Fibroblast of gingiva (primary cell): ENCODE results near the gene CIDEB.
A peak's percentile ranks its signal among the peaks of the same experiment; 100 is the strongest.
"Not testable (repeated sequence)": the region's sequence is repeated elsewhere in the genome, so short reads cannot be mapped to it uniquely, and the experiment has no call there.

Source experiments
- DNase-seq: peaks from one replicate; pipeline ENCODE4 v3.0.0-alpha.2; 2011; ENCODE audit warnings: low read depth

The CIDEB gene

DNA sequence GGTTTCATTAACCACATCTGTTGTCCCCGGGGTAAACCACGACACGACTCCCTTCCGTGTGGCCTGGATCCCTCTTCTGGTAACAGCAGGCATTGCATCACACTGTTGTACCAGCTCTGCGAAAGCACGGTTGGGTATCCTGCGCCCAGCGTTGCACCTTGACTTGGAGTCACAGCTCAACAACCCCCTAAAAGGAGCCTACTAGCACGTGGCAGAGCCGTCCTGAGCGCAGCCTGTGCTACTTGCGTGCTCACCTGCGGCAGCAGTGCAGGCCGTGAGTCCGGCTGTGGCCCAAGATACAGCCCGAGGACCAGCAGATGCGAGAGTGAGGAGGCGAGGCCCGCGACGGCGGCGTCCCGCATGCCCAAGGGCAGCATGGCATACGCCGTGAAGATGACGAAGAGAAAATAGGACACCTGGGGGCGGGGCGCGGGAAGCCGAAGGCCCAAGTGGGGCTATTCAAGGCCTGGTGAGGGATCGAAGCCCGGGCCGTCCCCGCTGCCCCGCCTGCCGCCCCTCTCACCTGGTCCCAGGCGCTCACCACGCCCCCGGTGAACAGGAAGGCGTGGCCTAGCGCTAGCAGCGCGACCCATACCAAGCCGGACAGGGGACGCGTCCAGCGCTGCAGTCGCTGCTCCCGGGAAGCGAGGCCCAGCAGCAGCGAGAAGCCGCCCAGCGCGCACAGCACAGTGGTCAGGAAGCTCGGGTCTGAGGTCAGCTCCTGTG, 24.7 kb upstream of the CIDEB start:
- peak; percentile 44 for DNase-seq

DNA sequence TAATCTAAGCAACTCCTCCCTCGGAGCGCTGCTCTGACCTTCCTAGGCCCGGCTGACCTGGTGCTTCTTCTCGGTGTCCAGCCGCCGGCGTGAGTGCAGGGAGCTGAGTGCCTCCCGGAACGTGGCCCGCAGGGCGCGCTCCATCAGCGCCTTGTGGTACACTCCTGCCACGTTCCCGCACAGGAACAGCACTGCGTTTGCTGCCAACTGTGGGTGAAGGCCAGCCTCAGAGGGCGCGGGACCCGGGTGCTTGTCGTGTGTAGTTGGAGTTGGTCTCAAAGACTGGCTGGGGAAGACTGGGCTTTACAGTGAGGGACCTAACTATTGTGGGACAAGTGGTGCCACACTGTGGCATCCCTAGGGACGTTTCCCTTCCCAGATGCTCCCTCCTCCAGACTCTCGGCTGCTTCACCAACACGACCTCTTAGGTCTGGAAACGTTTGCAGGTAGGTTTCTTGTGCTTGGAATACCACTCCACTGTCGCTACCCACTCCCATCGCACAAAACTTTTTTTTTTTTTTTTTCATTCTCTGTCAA, 24.0 kb upstream of the CIDEB start:
- no peak for DNase-seq

DNA sequence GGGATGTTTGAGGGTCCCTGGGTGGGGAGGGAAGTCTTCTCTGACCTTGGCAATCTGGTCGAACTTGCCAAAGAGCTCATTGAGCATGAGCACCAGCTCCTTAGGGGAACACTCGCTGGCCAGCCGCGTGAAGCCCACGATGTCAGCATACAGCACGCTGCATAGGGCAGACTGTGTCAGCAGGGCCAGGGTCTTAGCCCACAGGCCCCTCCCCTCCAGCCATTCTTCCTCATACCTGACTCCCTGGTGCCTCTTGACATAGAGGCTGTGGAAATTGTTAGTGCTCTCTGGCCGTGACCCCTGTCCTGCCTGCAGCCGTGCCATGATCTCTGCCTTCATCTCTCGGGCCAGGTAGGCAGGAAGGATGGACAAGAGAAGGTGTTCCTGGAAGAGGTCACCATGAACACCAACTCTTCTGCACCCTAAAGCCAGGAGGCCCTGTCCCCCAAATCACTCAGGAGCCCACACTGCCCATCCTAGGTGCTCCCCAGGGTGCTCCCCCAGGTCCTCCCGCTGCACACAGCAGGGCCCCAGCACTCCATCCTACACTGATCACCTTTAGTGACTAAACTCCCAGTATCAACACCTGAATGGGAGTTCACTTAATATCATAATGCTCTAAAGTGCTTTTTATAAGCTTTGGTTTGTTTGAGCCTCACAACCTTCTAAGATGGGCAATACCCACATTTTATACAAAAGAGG, 23.3 kb upstream of the CIDEB start:
- DNase-seq: no peak

DNA sequence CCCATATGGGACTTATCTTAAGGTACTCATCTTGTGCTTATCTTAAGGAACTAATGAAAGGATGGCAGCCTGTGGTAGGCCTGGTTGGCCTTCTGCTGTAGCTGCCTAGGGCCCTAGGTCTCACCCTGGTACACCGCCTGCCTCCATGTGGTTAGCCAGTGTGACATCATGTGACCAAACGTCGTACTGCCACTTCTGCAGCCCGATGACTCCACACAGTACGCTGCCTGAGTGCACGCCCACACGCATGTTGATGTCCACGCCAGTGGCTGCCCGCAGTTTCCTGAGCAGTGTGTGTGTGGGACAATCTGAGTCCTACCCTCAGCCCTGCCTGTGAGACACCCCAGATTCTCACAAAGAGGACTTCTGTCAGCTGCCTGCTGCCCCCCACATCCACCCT, 22.0 kb upstream of the CIDEB start:
- no peak for DNase-seq

DNA sequence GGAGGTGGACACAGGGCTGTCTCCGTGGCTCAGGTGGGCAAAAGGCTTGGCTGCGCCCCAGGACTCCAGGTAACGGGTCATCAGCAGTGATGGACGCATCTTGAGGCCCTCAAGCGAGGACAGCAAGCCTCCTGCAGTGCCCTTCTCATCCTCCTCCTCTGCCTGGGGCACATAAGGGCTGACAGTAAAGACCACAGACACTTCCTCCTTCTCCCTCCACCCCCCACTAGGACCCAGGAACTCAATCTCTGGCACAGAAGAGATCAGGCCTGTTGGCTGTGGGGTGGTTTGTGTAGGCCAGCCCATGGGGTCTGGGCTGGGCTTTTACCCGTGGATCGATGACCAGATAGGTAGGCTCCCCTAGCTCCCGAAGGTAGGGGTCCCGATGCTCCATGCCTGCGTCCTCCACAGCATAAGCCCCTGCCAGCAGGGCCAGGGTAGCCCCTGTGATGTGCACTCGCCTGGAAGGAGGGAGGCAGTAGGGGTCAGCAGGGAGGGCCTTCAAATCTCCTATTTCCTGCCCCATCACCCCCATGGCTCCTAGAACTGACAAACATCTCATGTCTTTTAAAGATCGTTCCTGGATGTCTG, 21.4 kb upstream of the CIDEB start:
- no peak for DNase-seq

DNA sequence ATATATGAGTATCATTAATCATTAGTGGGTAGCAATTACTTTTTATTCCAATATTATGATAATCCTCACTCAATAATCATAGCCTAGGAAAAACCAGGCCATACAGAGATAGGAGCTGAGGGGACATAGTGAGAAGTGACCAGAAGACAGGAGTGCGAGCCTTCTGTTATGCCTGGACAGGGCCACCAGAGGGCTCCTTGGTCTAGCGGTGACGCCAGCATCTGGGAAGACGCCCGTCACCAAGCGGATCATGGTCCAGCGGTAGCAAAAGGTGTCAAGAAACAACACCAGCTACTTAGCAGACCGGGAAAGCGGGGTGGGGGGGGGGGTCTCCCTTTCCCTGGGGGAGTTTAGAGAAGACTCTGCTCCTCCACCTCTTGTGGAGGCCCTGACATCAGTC, 20.1 kb upstream of the CIDEB start:
- DNase-seq: not testable (repeated sequence)

DNA sequence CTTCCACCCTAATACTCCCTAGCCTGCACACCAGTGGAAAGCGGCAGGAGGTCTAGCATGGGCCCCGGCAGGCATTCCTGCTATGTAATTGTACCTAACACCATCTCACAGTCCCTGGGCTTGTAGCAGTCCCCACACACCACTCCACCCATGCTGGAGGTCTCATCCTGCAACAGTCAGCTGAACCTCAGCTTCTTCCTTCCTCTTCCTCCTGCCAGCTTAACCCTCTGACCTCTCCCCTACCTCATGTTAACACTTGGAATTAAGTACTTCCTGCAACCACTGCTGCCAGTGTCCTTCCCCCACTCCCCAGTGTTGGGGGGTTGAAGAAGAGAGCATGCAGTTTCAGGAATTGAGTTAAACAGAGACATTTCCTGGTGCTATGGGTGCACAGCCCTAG, 19.5 kb upstream of the CIDEB start:
- no peak for DNase-seq

DNA sequence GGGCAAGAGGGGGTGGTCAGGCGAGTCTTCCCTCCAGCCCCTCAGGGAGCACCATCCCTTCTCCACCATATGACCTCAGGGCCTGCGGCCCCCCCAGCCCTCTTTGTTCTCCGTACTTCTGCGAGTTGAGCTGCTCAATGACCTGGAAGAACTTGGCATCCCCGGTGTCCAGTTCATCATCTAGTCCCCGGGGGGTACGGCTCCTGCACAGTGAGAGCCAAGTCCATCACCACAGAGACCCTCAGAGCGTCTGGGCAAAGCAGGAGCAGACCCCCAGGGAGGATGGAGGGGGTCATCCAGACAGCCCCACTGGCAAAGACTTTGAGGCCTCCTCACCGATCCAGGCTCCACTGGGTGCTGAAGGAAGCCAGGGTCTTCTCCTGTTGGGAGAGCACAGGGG, 18.2 kb upstream of the CIDEB start:
- DNase-seq: no peak

DNA sequence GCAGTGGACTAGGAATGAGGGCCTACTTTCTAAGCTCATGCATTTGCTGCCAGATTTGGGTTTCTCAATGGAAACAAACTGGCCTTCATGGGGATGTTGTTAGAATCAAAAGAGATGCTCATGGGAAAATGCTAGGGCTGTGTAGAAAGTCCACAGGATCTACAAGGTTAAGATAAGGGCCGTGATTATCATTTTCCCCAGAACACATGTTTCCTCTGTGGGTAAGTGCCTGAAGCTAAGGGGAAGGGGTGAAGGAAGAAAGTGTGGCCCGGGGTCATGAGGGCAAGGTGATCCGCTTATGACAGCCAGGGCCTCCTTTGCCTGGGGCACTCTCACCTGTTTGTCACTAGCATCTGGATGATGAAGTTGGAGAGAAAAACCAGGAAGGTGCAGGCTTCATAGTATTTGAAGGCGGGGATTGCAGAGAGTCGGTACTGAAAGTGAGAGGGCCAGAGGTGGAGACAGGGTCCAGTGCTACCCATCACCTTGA, 17.3 kb upstream of the CIDEB start:
- DNase-seq: no peak

DNA sequence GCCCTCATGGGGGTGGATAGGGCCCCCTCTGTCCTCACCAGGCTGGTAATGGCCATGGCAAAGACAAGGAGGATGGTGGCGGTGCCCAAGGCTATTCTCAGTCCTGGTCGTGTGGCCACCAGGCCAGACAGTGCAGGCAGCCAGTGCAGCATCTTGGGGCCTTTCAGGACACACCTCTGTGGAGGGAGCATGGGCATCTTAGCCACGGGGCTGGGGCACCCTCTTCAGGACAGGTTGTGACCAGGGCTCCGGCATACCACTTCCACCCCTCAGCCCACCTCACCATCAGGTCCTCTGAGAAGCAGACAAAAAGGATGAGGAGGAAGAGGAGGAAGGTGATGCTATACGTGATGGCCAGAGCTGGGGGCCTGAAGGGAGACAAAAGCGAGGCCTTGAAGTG, 16.2 kb upstream of the CIDEB start:
- no peak for DNase-seq

DNA sequence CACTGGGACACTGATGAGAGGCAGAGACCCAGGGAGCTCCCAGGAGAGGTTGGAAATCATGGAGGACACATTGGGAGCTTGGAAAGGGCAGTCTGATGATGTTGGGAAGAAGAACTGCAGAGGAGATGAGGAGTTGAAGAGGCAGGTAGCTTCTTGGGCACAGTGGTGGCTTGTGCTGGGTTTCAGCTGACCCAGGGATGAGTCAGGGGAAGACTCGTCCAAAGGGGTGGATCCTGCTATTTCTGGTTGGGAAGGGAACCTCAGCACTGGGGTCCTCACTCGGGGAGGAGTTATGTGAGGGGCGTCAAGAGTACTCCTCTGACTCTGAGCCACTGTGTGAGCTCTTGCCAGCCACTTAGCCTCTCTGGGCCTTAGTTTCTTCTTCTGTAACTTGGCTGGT, 15.6 kb upstream of the CIDEB start:
- DNase-seq: no peak

DNA sequence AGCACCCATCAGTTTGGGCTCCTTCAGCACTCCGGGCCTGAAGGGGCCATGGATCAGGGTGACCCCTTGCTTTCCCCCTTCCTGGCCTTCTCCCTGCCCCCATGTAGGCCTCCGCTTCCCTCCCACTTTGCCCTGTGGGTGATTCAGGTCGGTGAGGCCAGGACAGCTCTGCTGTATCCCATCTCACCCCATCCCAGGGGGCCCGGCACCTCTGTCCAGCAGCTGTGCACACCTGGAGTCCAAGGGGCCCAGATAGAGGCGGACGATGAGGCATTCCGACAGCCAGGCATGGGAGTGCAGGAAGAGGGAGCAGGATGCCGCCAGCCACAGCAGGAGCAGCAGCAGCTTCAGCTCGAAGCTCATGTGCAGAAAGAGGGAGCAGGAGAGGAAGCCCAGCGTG, 14.9 kb upstream of the CIDEB start:
- DNase-seq: no peak

DNA sequence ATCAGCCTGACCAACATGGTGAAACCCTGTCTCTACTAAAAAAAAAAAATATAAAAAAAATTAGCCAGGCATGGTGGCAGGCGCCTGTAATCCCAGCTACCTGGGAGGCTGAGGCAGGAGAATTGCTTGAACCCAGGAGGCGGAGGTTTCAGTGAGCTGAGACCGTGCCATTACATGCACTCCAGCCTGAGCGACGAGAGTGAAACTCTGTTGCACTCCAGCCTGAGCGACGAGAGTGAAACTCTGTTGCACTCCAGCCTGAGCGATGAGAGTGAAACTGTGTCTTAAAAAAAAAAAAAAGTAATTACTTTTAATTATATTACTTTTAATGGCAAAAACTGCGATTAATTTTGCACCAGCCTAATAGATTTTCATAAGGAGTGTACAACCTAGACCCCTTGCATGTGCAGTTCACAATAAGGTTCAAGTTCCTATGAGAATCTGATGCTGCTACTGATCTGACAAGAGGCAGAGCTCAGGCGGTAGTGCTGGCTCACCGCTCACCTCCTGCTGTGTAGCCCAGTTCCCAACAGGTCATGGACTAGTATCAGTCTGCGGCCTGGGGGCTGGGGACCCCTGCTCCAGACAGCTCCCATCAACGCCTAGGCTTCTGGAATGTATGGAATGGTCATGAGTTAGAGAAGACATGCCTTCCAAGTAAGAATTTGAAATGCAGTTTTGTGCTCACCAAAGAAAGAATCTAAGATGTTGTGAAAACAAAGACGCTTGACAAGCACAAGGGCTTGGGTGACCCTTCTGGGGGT, 13.6 kb upstream of the CIDEB start:
- DNase-seq: no peak

DNA sequence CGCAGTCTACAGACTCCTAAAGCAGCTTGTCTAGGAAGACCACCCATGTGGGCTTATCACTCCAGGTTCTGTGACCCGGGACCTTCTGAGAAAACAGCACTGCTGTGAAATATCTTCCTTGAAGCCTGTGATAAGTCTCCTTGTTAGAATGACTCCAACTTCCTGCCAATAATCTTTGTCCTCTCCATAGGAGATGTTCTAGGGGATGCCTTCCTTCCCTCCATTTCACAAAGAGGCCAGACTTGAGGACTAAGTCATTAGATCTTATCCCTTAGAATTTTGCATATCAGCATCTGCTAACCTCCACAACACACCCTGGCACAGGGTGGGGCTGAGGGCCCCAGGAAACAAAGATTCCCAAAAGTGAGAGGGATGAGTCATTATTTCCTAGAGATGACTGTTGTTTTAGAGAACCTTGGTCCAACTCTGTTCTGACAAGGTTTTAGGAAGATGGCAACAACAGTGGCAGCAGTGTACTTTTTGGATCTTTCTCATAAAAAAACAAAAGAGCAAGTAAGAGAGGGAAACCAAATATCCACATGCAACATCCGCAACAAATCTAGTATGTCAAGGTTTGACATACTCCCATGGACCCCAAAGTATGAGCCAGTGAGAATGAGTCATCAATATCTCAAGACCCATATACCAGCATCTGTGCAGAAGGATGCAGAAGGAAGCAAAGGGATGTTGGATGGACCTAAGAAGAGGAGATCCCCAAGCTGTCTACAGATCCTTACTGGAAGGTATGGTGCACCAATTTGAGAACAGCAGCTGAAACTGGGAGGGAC, 9.6 kb upstream of the CIDEB start:
- peak; percentile 15 for DNase-seq

DNA sequence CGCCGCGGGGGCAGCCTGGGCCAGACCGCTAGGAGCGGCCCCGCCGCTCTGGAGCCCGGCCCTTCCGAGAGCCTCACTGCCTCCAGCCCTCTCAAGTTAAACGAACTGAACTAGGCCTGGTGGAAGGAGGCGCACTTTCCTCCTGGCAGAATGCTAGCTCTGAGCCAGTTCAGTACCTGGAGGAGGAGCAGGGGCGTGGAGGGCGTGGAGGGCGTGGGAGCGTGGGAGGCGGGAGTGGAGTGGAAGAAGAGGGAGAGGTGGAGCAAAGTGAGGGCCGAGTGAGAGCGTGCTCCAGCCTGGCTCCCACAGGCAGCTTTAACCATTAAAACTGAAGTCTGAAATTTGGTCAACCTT, 8.8 kb upstream of the CIDEB start:
- DNase-seq: no peak

DNA sequence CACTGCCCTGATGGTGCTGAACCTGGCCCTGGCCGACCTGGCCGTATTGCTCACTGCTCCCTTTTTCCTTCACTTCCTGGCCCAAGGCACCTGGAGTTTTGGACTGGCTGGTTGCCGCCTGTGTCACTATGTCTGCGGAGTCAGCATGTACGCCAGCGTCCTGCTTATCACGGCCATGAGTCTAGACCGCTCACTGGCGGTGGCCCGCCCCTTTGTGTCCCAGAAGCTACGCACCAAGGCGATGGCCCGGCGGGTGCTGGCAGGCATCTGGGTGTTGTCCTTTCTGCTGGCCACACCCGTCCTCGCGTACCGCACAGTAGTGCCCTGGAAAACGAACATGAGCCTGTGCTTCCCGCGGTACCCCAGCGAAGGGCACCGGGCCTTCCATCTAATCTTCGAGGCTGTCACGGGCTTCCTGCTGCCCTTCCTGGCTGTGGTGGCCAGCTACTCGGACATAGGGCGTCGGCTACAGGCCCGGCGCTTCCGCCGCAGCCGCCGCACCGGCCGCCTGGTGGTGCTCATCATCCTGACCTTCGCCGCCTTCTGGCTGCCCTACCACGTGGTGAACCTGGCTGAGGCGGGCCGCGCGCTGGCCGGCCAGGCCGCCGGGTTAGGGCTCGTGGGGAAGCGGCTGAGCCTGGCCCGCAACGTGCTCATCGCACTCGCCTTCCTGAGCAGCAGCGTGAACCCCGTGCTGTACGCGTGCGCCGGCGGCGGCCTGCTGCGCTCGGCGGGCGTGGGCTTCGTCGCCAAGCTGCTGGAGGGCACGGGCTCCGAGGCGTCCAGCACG, 8.2 kb upstream of the CIDEB start:
- no peak for DNase-seq

DNA sequence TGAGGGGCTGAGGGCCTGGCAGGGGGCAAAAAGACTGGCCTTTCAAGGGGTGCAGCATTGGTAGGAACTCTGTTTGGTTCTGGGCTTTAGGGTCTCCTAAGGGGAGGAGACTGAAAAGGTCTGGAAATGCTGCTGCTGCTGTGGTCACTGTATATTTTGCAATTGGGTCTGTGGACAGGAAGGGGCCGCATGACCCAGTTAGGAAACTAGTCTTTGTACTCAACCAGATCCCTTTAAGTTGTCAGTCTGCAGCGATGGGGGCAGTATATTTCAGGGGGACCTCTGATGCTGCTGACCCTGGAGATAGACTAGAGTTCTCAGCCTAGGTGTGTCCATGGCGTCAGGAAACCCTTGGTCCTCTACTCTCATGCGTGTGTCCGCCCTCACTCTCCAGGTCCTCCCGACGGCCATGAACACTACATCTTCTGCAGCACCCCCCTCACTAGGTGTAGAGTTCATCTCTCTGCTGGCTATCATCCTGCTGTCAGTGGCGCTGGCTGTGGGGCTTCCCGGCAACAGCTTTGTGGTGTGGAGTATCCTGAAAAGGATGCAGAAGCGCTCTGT, 7.5 kb upstream of the CIDEB start:
- DNase-seq: no peak

DNA sequence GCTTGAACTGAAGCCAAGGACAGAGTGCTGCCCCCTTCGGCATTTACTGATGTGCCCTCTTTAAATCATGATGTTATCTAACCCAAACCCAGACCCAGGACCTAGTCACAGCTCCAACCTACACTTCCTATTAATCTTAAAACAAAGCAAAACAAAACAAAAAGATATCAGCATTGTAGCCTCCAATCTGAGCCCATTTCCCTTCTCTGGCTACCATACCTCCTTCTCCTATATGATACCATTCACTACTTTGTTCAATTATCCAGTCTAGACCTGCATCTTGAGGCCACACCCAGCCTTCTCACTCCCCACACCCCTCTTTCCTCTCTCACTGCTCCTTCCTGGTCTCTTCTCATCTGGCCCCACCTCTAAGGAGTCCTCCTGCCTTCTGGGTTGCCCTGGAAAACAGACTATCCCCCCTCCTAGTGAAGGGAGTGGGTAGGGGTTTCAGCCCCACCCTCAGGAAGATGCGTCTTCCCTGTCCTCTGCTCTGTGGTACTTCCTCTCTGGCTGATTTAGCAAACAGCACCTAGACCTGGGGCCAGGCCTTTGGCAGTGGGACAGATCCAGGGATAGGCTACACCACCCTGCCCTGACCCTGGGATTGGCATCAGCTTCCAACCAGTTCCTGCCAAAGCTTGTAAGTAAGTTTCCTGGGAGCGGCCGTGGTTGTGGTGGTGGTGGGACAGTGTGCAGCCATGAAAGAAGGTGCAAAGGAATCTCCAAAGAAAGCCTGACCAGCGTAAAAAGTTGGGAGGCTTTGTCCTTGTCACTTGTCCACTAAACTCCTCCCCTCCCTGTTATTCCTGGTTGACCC, 6.8 kb upstream of the CIDEB start:
- no peak for DNase-seq

DNA sequence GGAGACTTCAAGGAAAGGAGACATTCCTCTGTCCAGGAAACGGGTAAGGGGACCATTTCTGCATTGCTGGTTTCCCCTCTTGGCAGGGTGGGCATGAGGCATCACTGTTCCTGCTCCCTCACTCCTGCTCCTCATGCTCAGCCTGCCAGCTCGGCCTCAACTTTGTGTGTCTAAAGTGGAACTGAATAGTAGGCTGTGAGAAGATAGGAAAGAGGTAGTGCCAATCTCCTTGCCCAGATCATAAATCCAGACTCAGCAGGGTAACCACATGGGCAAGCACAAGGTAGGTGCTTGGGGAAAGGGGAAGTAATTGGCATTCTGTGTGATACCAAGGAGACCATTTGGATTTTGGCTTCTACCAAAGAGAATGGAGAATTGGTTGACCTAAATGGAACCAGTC, 6.1 kb upstream of the CIDEB start:
- DNase-seq: no peak
